HG03103 (cell line): ENCODE measurements around the gene ATP11A.

Source experiments
- ATAC-seq: cut with Tn5 transposase; IDR thresholded peaks from one replicate; pipeline ENCODE4 v1.9.1; 2021; ENCODE audit warnings: low read depth; ENCODE audit not compliant: unreplicated experiment

The ATP11A gene

GRCh38 chr13:112737294-112737693 is 47.5 kb downstream of the ATP11A start:
- no peak for ATAC-seq

GRCh38 chr13:112738606-112739005 is 48.8 kb downstream of the ATP11A start:
- ATAC-seq: no peak

GRCh38 chr13:112740502-112741131 is 50.8 kb downstream of the ATP11A start:
- no peak for ATAC-seq

GRCh38 chr13:112741185-112741755 is 51.4 kb downstream of the ATP11A start:
- no peak for ATAC-seq

- ATAC-seq: no peak
Measured at GRCh38 chr13:112741835-112742570, 52.2 kb downstream of the ATP11A start.

GRCh38 chr13:112742583-112742982 is 52.7 kb downstream of the ATP11A start:
- no peak for ATAC-seq

GRCh38 chr13:112743451-112744167 is 53.8 kb downstream of the ATP11A start:
- no peak for ATAC-seq

GRCh38 chr13:112744168-112745021 is 54.6 kb downstream of the ATP11A start:
- no peak for ATAC-seq

- ATAC-seq: no peak
Measured at GRCh38 chr13:112746044-112746443, 56.2 kb downstream of the ATP11A start.

GRCh38 chr13:112747256-112747655 is 57.4 kb downstream of the ATP11A start:
- ATAC-seq: no peak

- ATAC-seq: no peak
Measured at GRCh38 chr13:112748947-112749735, 59.3 kb downstream of the ATP11A start.

GRCh38 chr13:112750570-112750969 is 60.7 kb downstream of the ATP11A start:
- no peak for ATAC-seq

GRCh38 chr13:112751617-112752016 is 61.8 kb downstream of the ATP11A start:
- ATAC-seq: no peak

GRCh38 chr13:112752211-112752610 is 62.4 kb downstream of the ATP11A start:
- ATAC-seq: no peak

GRCh38 chr13:112752711-112753541 is 63.1 kb downstream of the ATP11A start:
- no peak for ATAC-seq

GRCh38 chr13:112753833-112754232 is 64.0 kb downstream of the ATP11A start:
- ATAC-seq: no peak

- ATAC-seq: no peak
Measured at GRCh38 chr13:112754281-112755025, 64.6 kb downstream of the ATP11A start.

GRCh38 chr13:112755331-112755730 is 65.5 kb downstream of the ATP11A start:
- no peak for ATAC-seq
